ENCODE measurements around the gene LPCAT1.
A peak's percentile ranks its signal among the peaks of the same experiment; 100 is the strongest.

The LPCAT1 gene

DNA sequence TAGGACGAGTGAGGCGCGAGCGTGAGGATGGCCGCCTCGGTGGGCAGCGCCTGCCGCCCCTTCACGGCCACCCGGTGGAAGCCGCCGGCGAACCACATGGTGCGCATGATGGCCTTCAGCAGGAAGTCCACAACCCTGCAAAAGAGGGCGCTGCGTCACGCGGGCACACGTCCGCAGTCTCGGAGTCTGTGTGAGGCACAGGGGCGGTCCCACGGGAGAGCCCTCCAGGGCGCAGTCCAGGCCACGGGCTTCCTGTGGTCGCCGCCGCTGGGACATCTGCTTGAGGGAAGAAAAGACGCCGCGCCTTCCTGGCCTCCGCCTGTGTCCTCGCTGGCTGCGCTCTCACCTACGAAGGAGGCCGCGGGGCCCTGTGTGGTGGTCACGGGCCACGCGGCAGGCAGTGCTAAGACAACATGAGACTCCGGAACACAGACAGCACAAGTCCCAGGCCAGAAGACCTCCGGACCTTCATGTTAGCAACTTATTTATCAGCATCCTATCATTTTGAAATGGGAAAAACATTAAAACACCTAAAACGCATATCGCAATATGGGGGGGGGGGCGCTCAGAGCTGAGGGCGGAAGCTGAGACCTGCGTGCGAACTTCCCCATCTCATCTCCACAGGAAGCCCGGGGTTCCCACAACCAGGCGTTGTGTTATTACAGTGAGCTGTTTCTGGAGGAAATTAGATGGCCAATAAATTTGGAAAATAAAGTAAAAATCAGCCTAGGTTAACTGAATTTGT, 28.8 kb downstream of the LPCAT1 start:
- DNase-seq, result no peak

- no peak for DNase-seq
These were observed 29.8 kb downstream of the LPCAT1 start for GRCh38 chr5:1493941-1494340.

- no peak for DNase-seq
These were observed 30.3 kb downstream of the LPCAT1 start for GRCh38 chr5:1493413-1493812.

- DNase-seq, result no peak
These were observed 31.0 kb downstream of the LPCAT1 start for GRCh38 chr5:1492757-1493156.

GRCh38 chr5:1490376-1490775, 33.4 kb downstream of the LPCAT1 start:
- DNase-seq, result no peak

GRCh38 chr5:1489754-1490153, 34.0 kb downstream of the LPCAT1 start:
- DNase-seq, result no peak

DNA sequence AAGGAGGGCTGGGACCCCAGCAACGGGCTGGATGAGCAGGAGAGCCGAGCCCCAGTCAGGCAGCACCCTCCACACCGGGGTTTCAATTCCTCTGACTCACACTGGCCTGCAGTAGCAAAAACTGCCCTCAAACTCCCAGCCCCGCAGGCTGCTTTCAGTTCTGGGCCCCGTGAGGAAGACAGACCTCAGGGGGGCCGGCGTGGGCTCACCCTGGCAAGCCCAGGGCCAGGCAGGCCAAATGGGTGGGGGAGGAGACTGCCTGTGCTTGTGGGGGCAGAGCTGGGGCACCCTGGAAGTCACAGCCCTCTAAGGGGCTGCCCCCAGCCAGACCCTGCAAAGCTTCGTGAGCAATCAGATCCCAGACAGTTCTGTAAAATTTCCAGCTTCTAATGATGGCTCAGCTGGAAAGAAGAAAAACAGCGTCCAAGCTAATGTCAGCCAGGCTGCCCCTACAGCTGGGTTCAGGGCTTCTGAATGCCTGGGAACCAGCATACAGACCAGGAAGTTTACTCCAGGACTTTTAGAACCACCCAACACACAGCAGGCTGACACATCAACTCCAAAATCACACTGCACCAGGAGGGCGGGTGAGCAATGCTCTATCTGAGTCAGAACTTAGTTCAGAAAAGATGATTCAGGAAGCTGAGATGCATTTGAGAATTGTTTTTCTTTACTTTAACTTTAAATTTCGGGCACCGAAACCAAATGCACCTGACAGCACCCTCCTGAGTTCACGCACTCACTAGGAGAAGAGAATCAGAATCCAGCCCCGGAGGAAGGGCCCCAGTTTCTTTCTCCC, 34.7 kb downstream of the LPCAT1 start:
- DNase-seq, result no peak

GRCh38 chr5:1487079-1487764, 36.5 kb downstream of the LPCAT1 start:
- no peak for DNase-seq

DNA sequence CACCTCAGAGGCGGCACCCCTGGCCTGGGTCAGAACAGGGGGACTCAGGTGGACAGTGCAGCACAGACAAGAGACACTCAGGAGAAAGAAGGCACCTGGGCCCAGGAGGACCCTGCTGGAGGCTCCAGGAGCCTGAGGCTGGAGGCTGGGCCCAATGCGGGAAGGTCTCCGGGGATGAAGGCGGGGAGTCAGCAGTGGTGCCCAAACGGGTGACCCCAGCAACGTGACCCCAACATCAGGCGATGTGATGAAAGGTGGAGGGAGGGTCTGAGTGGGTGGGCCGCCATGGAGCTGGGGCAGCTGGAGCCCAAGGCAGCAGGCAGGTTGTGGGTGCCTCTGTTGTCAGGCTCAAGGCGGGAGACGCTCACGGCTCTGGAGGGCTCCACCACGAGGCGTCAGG, 37.5 kb downstream of the LPCAT1 start:
- DNase-seq, result no peak

- no peak for DNase-seq
These were observed 38.1 kb downstream of the LPCAT1 start for GRCh38 chr5:1485579-1486118.

GRCh38 chr5:1484730-1485578, 38.8 kb downstream of the LPCAT1 start:
- DNase-seq, result no peak

DNA sequence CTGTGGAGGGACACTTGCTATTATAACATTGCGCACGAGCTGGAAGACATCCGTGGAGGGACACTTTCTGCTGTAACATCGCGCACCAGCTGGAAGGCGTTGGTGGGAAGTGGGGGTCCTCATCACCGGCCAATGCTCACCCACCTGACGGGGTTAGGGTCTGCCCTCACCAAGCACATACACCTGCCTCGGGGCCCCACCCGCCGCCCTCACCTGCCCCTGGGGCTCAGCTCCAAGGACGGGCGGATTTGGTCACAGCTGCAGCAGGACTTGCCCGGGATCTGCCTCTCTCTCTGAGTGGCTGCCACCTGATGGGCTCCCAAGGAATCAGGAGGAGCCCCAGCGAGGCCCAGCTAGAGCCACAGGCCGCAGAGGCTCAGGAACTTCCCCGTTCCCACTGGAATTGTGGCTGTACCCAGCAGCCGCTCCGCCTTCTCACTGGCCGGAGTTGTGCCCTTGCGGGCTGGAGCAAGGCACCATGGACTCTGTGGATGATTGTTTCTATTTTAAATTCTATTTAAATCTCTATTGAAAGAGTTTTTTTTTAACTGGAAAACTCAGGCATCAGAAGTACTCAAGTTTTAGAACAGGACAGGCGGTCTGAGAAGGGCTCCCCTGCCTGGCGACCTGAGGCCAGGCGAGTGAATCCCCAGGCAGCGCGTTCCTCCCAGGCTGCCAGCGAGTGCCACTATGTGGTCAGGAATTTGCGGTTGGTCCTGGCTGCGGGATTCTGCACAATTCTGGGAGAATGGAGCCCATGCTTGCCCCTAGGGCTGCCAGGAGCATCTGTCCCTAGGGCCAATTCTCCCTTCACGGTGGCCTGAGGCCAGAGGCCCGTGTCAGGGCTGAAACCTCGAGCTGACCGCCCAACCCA, 39.7 kb downstream of the LPCAT1 start:
- no peak for DNase-seq

DNA sequence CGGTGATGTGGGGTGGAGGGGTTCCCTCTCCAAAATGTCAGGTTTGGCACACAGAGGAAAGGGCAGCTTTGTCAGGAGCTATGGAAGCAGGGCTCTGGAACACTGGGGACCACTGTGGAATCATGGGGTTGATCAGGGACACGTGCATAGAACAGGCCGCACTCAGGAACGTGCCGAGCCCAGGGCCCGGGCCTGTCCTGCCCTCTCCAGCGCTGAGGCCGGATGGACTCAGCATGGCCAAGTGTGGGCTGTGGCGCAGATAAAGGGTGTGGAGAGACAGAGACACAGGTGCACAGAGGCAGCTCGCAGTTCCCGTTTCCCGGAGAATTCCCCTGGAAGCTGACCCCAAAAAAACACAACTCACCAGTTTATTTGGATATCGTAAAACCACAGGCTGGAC, 40.7 kb downstream of the LPCAT1 start:
- DNase-seq, result no peak

DNA sequence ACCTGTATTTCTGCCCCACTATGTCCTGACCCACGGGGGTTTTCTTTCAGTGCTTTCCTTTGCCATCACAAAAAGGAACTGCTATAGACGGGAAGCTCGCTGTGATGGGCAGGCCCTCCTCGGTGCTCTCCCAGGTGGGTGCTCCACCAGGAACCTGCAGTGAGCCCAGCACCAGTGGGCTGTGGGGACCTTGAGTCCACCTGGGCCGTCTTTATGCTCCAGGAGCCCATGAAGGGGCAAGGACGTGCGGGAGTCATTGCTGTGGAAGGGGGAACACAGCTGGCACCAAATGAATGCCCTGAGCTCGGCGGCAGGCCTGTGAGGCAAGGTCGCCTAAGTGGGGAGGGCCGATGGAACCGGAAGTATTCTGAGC, 41.8 kb downstream of the LPCAT1 start:
- DNase-seq, result no peak

GRCh38 chr5:1481266-1481958, 42.3 kb downstream of the LPCAT1 start:
- no peak for DNase-seq

GRCh38 chr5:1480806-1481205, 43.0 kb downstream of the LPCAT1 start:
- no peak for DNase-seq

DNA sequence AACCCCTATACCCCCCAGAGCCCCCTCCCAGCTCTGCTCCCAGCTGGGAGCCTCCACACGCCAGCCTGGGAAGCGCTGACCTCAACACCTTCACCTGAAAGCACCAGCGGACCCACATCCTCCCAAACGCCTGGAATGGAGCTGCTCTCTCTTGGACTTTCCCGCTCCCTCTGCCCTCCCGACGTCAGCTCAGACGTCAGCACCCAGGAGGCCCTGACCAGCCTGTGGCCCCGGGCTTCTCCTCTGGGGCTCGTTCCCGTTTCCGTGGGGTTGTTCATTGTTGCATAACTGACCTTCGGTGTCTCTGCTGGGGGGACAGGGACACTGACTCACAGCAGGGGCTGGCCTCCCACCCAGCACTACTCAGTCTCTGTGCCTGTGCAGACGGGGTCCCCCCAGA, 43.5 kb downstream of the LPCAT1 start:
- DNase-seq, result no peak

DNA sequence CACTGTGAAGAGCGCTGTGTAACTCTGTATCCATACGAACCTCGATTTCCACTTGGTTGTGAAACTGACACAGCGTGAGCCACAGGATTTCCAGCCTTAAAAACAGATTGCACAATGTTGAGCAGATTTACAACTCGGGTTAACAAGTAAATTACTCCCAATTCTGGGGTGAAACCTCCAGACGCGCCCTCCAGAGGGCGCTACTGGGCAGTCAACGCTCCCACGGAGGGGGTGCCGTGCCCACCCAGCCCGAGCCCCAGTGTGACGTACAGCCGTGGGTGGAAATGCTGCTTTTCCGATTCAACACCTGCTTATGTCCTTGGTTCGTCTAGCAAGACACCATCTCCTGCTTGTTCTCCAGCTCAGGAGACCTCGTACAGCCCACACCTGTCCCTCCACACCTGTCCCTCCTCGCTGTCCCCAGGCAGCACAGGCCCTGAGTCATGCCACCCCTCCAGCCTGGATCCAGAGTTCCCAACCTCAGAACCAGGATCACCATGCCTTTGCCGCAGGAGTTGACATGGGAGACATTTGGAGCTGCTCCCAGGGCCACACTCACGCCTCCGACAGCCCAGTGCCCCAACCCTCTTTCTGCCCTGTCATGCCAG, 44.1 kb downstream of the LPCAT1 start:
- peak; percentile 45 for DNase-seq

- DNase-seq, result no peak
These were observed 44.7 kb downstream of the LPCAT1 start for GRCh38 chr5:1479066-1479465.

- no peak for DNase-seq
These were observed 45.3 kb downstream of the LPCAT1 start for GRCh38 chr5:1478271-1479035.
